NCI-H226 (cell line): ENCODE measurements around the gene IGSF8.
"Not testable (repeated sequence)": the region's sequence is repeated elsewhere in the genome, so short reads cannot be mapped to it uniquely, and the experiment has no call there.

Source experiments
- DNase-seq: peaks from one replicate; pipeline ENCODE4 v3.0.0-alpha.2; 2015

IGSF8 gene

GRCh38 chr1:160125746-160126145, 27.3 kb upstream of the IGSF8 start:
- peak; percentile 65 for DNase-seq

- peak; percentile 91 for DNase-seq
These were observed 26.5 kb upstream of the IGSF8 start for GRCh38 chr1:160124705-160125478.

DNA sequence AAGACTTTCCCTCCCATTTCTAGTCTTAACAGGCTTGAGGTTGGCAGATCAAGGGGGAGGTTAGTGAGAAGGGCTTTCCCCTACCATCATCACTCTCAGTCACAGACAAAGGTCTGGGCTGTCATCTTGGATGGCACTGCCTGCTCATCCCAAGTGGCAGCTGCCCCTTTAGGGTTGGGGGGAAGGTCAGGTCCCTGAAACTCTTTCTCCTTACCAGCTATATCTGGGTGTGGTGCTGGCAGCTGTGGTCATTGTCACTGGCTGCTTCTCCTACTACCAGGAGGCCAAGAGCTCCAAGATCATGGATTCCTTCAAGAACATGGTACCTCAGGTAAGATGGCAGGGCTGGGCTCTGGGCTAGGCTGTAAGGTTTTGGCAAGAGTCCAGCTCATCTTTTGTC, 25.3 kb upstream of the IGSF8 start:
- DNase-seq, result no peak

- DNase-seq, result no peak
These were observed 24.6 kb upstream of the IGSF8 start for GRCh38 chr1:160122978-160123495.

- no peak for DNase-seq
These were observed 23.0 kb upstream of the IGSF8 start for GRCh38 chr1:160121388-160121787.

GRCh38 chr1:160120797-160121196, 22.4 kb upstream of the IGSF8 start:
- DNase-seq, result no peak

GRCh38 chr1:160118928-160119327, 20.5 kb upstream of the IGSF8 start:
- DNase-seq, result no peak

GRCh38 chr1:160117709-160118183, 19.3 kb upstream of the IGSF8 start:
- DNase-seq, result no peak

DNA sequence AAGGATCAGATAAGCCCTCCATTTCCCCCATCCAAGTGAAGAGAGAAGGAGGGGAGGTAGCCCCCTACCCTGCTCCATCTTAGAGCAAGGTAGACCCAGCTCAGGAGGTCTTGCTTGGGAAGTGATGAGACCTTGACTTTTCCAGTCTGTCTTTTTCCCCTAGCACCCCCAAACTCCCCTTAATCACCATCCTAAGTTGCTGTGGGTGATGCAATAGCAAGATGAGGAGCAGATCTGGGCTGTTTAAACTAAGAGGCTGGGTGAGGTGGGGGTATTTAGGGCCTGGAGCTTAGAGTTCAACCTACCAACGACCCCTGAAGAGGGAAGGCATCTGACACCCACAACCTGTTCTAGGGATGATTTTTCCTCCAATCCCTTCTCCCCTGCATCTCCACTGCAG, 18.9 kb upstream of the IGSF8 start:
- no peak for DNase-seq

GRCh38 chr1:160116283-160117147, 18.1 kb upstream of the IGSF8 start:
- DNase-seq, result no peak

GRCh38 chr1:160115545-160116282, 17.3 kb upstream of the IGSF8 start, which contains the start of gene ATP1A2:
TSS of gene ATP1A2 (plus strand) at chr1:160115759. CDS start at chr1:160115862, 103 bp downstream.
- no peak for DNase-seq

GRCh38 chr1:160114085-160114484, 15.7 kb upstream of the IGSF8 start:
- no peak for DNase-seq

DNA sequence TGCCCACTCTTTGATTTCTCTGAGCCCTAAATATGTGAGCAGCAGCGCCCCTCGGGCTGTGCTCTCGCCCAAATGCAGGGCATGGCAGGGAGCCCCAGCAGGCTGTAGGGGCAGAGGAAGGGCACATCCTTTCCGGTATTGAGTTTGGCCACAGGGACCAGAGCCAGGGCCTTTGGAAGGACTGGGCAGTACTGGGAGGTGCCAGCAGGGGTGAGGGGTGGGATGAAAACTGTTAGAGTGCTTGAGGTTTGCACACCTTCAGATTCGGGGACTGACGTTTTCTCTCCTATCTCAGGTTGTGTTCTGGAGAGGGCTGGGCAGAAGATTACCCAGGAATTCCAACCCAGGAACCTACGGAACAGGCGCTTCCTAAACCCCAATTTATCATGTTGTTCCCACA, 15.0 kb upstream of the IGSF8 start:
- DNase-seq, result no peak

DNA sequence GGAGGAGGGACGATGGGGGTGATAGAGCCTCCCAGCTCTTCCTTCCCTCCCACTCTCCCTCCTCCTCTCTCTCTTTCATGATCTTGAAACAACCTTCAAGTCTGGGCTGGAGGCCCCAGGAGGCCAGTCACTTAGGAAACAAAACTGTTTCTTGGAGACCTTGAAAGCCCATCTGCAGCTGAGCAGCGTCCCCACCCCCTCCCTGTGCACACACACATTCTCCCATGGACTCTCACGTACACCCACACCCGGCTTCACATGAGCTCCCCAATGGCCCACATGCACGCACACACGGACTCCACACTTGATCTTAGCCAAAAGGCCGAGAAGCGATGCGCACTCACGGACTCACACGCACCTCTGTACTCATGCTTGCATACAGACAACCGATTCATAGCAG, 13.9 kb upstream of the IGSF8 start:
- no peak for DNase-seq

DNA sequence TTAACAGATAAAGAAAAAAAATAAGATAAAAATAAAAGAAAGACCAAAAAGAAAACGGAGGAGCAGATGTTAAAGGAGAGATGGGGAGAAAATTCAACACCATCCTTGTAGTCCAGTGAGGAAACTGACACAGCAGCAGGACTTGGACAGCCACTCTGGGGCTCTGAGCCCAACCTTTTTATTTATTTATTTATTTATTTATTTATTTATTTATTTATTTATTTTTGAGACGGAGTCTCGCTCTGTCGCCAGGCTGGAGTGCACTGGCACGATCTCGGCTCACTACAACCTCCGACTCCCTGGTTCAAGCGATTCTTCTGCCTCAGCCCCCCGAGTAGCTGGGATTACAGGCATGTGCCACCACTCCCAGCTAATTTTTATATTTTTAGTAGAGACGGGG, 13.0 kb upstream of the IGSF8 start:
- DNase-seq, result not testable (repeated sequence)

DNA sequence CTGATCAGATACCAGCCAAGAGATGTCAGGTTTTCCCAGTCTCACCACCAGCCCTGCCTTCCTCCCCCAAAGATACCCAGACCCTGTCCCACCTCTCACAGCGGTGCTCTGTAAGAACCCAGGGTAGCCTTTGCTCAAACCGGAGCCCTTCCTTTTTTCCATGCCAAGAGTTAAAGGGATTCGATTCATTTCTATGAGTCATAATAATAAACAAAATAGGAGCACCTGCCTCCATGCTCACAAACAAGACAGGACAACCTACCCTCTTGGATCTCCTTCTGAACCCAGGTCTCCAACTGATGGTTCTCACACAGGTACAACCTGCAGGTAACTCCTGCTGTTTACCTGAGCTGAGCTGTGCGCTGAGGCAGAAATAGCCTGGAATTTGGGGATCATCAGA, 11.3 kb upstream of the IGSF8 start:
- DNase-seq, result no peak

- peak; percentile 30 for DNase-seq
These were observed 10.7 kb upstream of the IGSF8 start for GRCh38 chr1:160108888-160109662.

GRCh38 chr1:160107512-160107911, 9.1 kb upstream of the IGSF8 start:
- DNase-seq, result no peak

DNA sequence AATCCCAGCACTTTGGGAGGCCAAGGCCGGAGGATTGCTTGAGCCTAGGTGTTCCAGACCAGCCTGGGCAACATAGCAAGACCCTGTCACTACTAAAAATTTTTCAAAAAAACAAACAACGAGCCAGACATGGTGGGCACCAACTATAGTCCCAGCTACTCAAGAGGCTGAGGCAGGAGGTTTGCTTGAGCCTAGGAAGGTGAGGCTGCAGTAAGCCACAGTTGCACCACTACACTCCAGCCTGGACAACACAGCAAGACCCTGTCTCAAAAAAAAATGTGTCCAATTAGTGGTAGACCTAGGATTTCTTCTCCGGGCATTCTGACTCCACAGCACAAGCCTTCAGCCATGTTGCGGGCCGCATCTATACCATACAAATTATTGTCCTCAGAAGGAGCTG, 6.7 kb upstream of the IGSF8 start:
- no peak for DNase-seq

DNA sequence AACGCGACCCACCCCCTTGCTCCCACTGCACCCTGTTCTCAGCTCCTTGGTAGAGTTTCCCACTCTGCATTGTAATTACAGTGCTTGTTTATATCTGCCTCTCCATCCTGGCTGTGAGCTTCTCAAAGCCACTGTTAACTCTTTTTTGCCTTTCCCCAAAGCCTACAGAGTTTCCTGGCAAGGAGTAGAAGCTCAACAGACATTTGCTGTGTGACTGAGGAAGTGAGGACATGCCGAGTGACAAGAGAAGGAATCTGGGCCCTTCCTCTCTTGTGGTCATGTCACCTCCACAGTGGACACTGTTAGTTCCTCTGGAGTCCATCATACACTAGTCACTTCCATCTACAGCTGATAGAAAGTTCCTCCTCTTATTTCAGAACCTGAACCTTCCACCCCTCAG, 6.1 kb upstream of the IGSF8 start:
- DNase-seq, result no peak

GRCh38 chr1:160103658-160104408, 5.4 kb upstream of the IGSF8 start:
- DNase-seq, result no peak
